Lower lobe of right lung (tissue), 2 donors: ENCODE data around the gene CCM2L. TPM values are rescaled to one million over a fixed set of nuclear protein-coding genes. Genes with fewer than 3 reads are reported as not detected.

Source experiments
- ATAC-seq, 2 donors: fragments of 200-7000 bp; cut with Tn5 transposase; one replicate each; pipeline ENCODE4 v1.9.1; 2020 to 2022; ENCODE audit warnings: mild to moderate bottlenecking in 2 of 2, moderate library complexity in 2 of 2
- DNase-seq: peaks from one replicate; pipeline ENCODE4 v3.0.0-alpha.2; 2020
- H3K27ac ChIP-seq: fragments of 200-600 bp; one replicate; pipeline ENCODE4 v1.8.0; 2022
- H3K27me3 ChIP-seq: fragments of 200-600 bp; one replicate; pipeline ENCODE4 v1.8.0; 2022; ENCODE audit warnings: low read depth
- H3K36me3 ChIP-seq: fragments of 200-600 bp; one replicate; pipeline ENCODE4 v1.8.0; 2022; ENCODE audit warnings: mild to moderate bottlenecking
- H3K4me1 ChIP-seq: fragments of 200-600 bp; one replicate; pipeline ENCODE4 v1.8.0; 2022
- H3K4me3 ChIP-seq: fragments of 200-600 bp; one replicate; pipeline ENCODE4 v1.8.0; 2022; ENCODE audit warnings: mild to moderate bottlenecking
- H3K9me3 ChIP-seq: fragments of 200-600 bp; one replicate; pipeline ENCODE4 v1.8.0; 2022
- CTCF ChIP-seq: fragments of 200-600 bp; IDR thresholded peaks from one replicate; pipeline ENCODE4 v1.8.0; 2022; ENCODE audit warnings: antibody characterized with exemption, mild to moderate bottlenecking
- intact Hi-C: fragments of 100-400 bp; cut with DNase I; formaldehyde crosslinking; loops from one replicate; pipeline ENCODE4 v1.11.0; 2022
- total RNA-seq: library from RNA; stranded (reverse); fragmentation: NEBNext Ultra II Directional; extraction: Animal tissue kit (Norgen Biotek cat#: 25700); gene quantifications from one replicate; pipeline ENCODE4 v1.2.1, GENCODE V29; 2021
- donor health status: DM: no; HTN: yes; CAD: no; lungs with severe emphysema.

The CCM2L gene
- total RNA-seq, 1 donor from 2014 or later, result 18.8 TPM

DNA sequence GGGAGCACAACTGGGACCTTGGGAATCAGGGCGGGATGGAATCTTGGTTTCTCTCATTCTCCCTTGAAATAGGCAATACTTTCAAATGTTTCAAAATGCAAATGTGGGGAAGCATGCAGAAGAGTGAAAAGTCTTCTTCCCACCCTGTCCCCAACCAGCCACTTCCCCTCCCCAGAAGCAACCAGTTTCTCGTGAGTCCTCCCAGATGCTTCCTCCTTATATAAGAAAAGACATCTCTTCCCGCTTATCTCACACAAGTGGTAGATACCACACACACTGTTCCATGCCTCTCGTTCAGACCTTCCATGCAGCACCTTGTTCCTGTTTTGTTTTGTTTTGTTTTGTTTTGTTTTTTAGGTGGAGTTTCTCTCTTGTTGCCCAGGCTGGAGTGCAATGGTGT lies 67.0 kb downstream of the CCM2L start:
- H3K4me3 ChIP-seq, result no peak overlapping the region
- intact Hi-C loops, result no loop called here
- TF ChIP-seq CTCF, result no peak
- DNase-seq (no peak), ATAC-seq (peak; percentile 18 to 67)
- no peak overlapping the region for H3K27ac ChIP-seq
- H3K9me3 ChIP-seq, result no peaks in the 10 kb centered on the region
- H3K4me1 ChIP-seq, result no peaks in the 10 kb centered on the region
- H3K36me3 ChIP-seq, result peaks cover 4% of the 10 kb centered on the region
- peaks cover 8% of the 10 kb centered on the region for H3K27me3 ChIP-seq

GRCh38 chr20:32078322-32078721 lies 68.1 kb downstream of the CCM2L start:
- DNase-seq, result no peak
- H3K36me3 ChIP-seq, result peaks cover 4% of the 10 kb centered on the region
- H3K4me1 ChIP-seq, result no peaks in the 10 kb centered on the region
- no peaks in the 10 kb centered on the region for H3K9me3 ChIP-seq
- no peak overlapping the region for H3K4me3 ChIP-seq
- TF ChIP-seq CTCF, result no peak
- peaks cover 8% of the 10 kb centered on the region for H3K27me3 ChIP-seq
- intact Hi-C loops, result no loop called here
- H3K27ac ChIP-seq, result no peak overlapping the region
- ATAC-seq, result no peak

GRCh38 chr20:32078791-32079190 lies 68.6 kb downstream of the CCM2L start:
- Histone ChIP-seq H3K4me1 (no peaks in the 10 kb centered on the region), H3K27me3 (peaks cover 8% of the 10 kb centered on the region), H3K27ac (no peak overlapping the region), H3K36me3 (peaks cover 4% of the 10 kb centered on the region), H3K4me3 (no peak overlapping the region), H3K9me3 (no peaks in the 10 kb centered on the region)
- TF ChIP-seq CTCF, result no peak
- no peak for ATAC-seq
- intact Hi-C loops, result no loop called here
- no peak for DNase-seq

GRCh38 chr20:32079655-32080109 lies 69.4 kb downstream of the CCM2L start:
- peaks cover 4% of the 10 kb centered on the region for H3K36me3 ChIP-seq
- no peak for TF ChIP-seq CTCF
- intact Hi-C loops, result no loop called here
- no peak overlapping the region for H3K27ac ChIP-seq
- no peak overlapping the region for H3K4me3 ChIP-seq
- ATAC-seq (no peak), DNase-seq (no peak)
- H3K9me3 ChIP-seq, result no peaks in the 10 kb centered on the region
- no peaks in the 10 kb centered on the region for H3K4me1 ChIP-seq
- peaks cover 8% of the 10 kb centered on the region for H3K27me3 ChIP-seq

DNA sequence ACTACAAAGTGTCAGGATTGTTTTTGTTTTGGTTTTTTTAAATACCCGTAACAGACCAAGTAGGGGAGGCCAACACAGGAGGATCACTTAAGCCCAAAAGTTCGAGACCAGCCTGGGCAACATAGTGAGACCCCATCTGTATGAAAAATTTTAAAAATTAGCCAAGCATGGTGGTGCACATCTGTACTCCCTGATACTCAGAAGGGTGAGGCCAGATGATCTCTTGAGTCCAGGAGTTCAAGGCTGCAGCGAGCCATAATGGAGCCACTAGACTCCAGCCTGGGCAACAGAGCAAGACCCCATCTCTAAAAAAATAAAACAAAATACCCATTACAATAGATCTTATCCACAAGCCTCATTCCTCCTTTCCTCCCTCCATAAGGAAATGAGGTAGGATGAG lies 70.5 kb downstream of the CCM2L start:
- H3K27ac ChIP-seq, result no peak overlapping the region
- H3K4me1 ChIP-seq, result no peaks in the 10 kb centered on the region
- intact Hi-C loops, result no loop called here
- H3K9me3 ChIP-seq, result no peaks in the 10 kb centered on the region
- H3K4me3 ChIP-seq, result no peak overlapping the region
- DNase-seq (no peak), ATAC-seq (no peak)
- H3K27me3 ChIP-seq, result peaks cover 8% of the 10 kb centered on the region
- peaks cover 4% of the 10 kb centered on the region for H3K36me3 ChIP-seq
- no peak for TF ChIP-seq CTCF

Other genes starting within 250 kb of the CCM2L start
- gene MYLK2, start 191.1 kb upstream of the CCM2L start, total RNA-seq, result not detected
- 1.1 TPM for gene FOXS1, start 164.8 kb upstream of the CCM2L start, total RNA-seq
- gene DUSP15, start 139.9 kb upstream of the CCM2L start, total RNA-seq, result 0.80 TPM
- 5.9 TPM for gene TTLL9, start 139.8 kb upstream of the CCM2L start, total RNA-seq
- gene PDRG1, start 58.4 kb upstream of the CCM2L start, total RNA-seq, result 9.4 TPM
- gene XKR7, start 42.3 kb upstream of the CCM2L start, total RNA-seq, result 0.06 TPM
- 99.9 TPM for gene HCK, start 41.8 kb downstream of the CCM2L start, total RNA-seq
- 49.7 TPM for gene TM9SF4, start 99.3 kb downstream of the CCM2L start, total RNA-seq
- gene PLAGL2, start 197.3 kb downstream of the CCM2L start, total RNA-seq, result 17.6 TPM
- 26.1 TPM for gene POFUT1, start 197.4 kb downstream of the CCM2L start, total RNA-seq